ENCODE data around the gene TMED4.

Gene TMED4

DNA sequence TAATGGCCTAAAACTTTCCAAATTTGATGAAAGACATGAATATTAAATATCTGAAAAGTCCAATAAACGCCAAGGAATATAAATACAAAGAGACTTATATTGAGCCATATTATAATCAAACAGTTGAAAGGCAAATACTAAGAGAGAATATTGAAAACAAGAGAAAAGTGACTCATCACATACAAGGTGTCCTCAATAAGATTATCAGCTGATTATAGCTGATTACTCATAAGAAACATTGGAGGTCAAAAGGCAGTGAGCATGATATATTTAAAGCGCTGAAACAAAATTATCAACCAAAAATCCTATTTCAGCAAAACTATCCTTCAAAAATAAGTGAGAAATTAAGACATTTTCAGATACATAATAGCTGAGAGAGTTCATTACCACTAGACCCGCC, 33.1 kb downstream of the TMED4 start:
- no peak for DNase-seq
- no peak overlapping the region for H3K9ac ChIP-seq (ENCODE audit: low read length)
- H2AFZ ChIP-seq (ENCODE audit: low read length) = no peak overlapping the region
- no peaks in the 10 kb centered on the region for H3F3A ChIP-seq (ENCODE audit: insufficient read depth, low read length)
- H3K79me2 ChIP-seq (ENCODE audit: low read length) = no peaks in the 10 kb centered on the region
- no peaks in the 10 kb centered on the region for H3K9me3 ChIP-seq (replicated peaks; ENCODE audit: insufficient read depth, low read length)
- no peak overlapping the region for H3K4me3 ChIP-seq (ENCODE audit: low read length)
- H3K4me1 ChIP-seq (ENCODE audit: low read length) = no peaks in the 10 kb centered on the region
- H3K36me3 ChIP-seq (replicated peaks; ENCODE audit: insufficient read depth, low read length) = no peaks in the 10 kb centered on the region
- H3K27me3 ChIP-seq (replicated peaks; ENCODE audit: insufficient read depth, low read length) = no peaks in the 10 kb centered on the region
- no peak overlapping the region for H3K27ac ChIP-seq (ENCODE audit: low read length)
- no peak overlapping the region for H3K4me2 ChIP-seq (ENCODE audit: low read depth, low read length)
- no peak for TF ChIP-seq EZH2 (optimal IDR thresholded peaks at IDR 0.05; ENCODE audit: low read depth, low read length)
- TF ChIP-seq CTCF (IDR thresholded peaks at IDR 0.05; ENCODE audit: low read length) = no peak
- TF ChIP-seq EZH2phosphoT487 (IDR thresholded peaks at IDR 0.05; ENCODE audit: low read length) = no peak
- no peaks in the 10 kb centered on the region for H4K20me1 ChIP-seq (ENCODE audit: insufficient read depth, low read length)
- no peaks in the 10 kb centered on the region for H3K9me2 ChIP-seq (replicated peaks; ENCODE audit: insufficient read depth, low read length)

- DNase-seq = peak; percentile 33
- no peak overlapping the region for H3K9ac ChIP-seq (ENCODE audit: low read length)
- no peaks in the 10 kb centered on the region for H4K20me1 ChIP-seq (ENCODE audit: insufficient read depth, low read length)
- no peaks in the 10 kb centered on the region for H3K27me3 ChIP-seq (replicated peaks; ENCODE audit: insufficient read depth, low read length)
- no peaks in the 10 kb centered on the region for H3K79me2 ChIP-seq (ENCODE audit: low read length)
- H3K9me2 ChIP-seq (replicated peaks; ENCODE audit: insufficient read depth, low read length) = no peaks in the 10 kb centered on the region
- H2AFZ ChIP-seq (ENCODE audit: low read length) = peak overlapping the region; percentile 54
- H3K36me3 ChIP-seq (replicated peaks; ENCODE audit: insufficient read depth, low read length) = no peaks in the 10 kb centered on the region
- no peaks in the 10 kb centered on the region for H3K4me1 ChIP-seq (ENCODE audit: low read length)
- no peaks in the 10 kb centered on the region for H3K9me3 ChIP-seq (replicated peaks; ENCODE audit: insufficient read depth, low read length)
- H3F3A ChIP-seq (ENCODE audit: insufficient read depth, low read length) = no peaks in the 10 kb centered on the region
- no peak overlapping the region for H3K4me3 ChIP-seq (ENCODE audit: low read length)
- peak overlapping the region; percentile 50; the same call in 1 of the 2 replicates for H3K4me2 ChIP-seq (ENCODE audit: low read depth, low read length)
- TF ChIP-seq EZH2phosphoT487 (IDR thresholded peaks at IDR 0.05; ENCODE audit: low read length) (no peak), CTCF (IDR thresholded peaks at IDR 0.05; ENCODE audit: low read length) (no peak), EZH2 (optimal IDR thresholded peaks at IDR 0.05; ENCODE audit: low read depth, low read length) (no peak)
- H3K27ac ChIP-seq (ENCODE audit: low read length) = peak overlapping the region; percentile 8; the same call in 1 of the 2 replicates
Measured at GRCh38 chr7:44547536-44548231, 34.3 kb downstream of the TMED4 start.

- no peak overlapping the region for H3K27ac ChIP-seq (ENCODE audit: low read length)
- no peaks in the 10 kb centered on the region for H3K79me2 ChIP-seq (ENCODE audit: low read length)
- H3K4me3 ChIP-seq (ENCODE audit: low read length) = no peak overlapping the region
- H3F3A ChIP-seq (ENCODE audit: insufficient read depth, low read length) = no peaks in the 10 kb centered on the region
- H3K36me3 ChIP-seq (replicated peaks; ENCODE audit: insufficient read depth, low read length) = no peaks in the 10 kb centered on the region
- no peak overlapping the region for H3K9ac ChIP-seq (ENCODE audit: low read length)
- H3K27me3 ChIP-seq (replicated peaks; ENCODE audit: insufficient read depth, low read length) = no peaks in the 10 kb centered on the region
- DNase-seq = no peak
- no peaks in the 10 kb centered on the region for H4K20me1 ChIP-seq (ENCODE audit: insufficient read depth, low read length)
- no peak overlapping the region for H2AFZ ChIP-seq (ENCODE audit: low read length)
- H3K4me2 ChIP-seq (ENCODE audit: low read depth, low read length) = no peak overlapping the region
- no peaks in the 10 kb centered on the region for H3K9me3 ChIP-seq (replicated peaks; ENCODE audit: insufficient read depth, low read length)
- TF ChIP-seq EZH2phosphoT487 (IDR thresholded peaks at IDR 0.05; ENCODE audit: low read length) (no peak), EZH2 (optimal IDR thresholded peaks at IDR 0.05; ENCODE audit: low read depth, low read length) (no peak), CTCF (IDR thresholded peaks at IDR 0.05; ENCODE audit: low read length) (no peak)
- H3K4me1 ChIP-seq (ENCODE audit: low read length) = no peaks in the 10 kb centered on the region
- H3K9me2 ChIP-seq (replicated peaks; ENCODE audit: insufficient read depth, low read length) = no peaks in the 10 kb centered on the region
Measured at GRCh38 chr7:44541876-44542610, 40.0 kb downstream of the TMED4 start.
